NCI-H187 treated with DMSO at 0.1 percent for 48 hours (cell line): ENCODE results near the gene GNA12.

Experiments
- DNase-seq: peaks from one replicate; lab custom pipeline; 2025; lab: John Stamatoyannopoulos, UW

Gene GNA12

DNA sequence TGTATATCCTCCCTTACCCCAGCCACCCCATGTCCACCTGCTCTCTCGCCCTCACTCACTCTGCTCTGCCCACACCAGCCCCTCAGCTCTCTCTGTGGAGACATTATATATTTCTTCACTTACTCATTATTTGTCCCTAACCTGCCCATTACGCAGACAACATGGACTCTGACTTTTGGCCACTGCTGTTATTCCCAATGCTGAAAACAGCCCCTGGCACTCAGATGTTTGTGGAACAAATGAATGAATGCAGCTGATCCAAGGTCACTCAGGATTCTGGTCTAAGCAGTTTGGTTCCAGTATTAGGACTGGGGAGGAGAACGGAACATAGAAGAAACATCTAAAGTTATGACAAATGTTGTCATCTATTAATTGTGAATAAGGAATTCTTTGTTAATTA is 26.7 kb downstream of the GNA12 start:
- no peak for DNase-seq

DNA sequence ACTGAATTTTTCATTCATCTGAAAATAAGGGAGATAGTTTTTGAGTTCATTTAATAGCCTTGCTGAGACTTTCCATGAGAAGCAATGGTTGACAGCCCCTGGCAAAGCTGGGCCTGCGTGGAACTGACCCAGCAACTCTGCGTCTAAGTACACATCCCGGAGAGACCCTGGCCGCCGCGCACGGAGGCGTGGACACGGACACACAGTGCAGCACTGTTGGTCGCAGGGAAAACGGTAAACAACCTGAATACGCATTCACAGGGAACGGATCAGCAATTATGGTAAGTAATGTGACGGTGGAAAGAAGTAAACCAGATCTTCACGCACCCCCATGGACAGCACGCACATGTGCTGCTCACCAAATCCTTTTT is 28.2 kb downstream of the GNA12 start:
- DNase-seq = no peak

DNA sequence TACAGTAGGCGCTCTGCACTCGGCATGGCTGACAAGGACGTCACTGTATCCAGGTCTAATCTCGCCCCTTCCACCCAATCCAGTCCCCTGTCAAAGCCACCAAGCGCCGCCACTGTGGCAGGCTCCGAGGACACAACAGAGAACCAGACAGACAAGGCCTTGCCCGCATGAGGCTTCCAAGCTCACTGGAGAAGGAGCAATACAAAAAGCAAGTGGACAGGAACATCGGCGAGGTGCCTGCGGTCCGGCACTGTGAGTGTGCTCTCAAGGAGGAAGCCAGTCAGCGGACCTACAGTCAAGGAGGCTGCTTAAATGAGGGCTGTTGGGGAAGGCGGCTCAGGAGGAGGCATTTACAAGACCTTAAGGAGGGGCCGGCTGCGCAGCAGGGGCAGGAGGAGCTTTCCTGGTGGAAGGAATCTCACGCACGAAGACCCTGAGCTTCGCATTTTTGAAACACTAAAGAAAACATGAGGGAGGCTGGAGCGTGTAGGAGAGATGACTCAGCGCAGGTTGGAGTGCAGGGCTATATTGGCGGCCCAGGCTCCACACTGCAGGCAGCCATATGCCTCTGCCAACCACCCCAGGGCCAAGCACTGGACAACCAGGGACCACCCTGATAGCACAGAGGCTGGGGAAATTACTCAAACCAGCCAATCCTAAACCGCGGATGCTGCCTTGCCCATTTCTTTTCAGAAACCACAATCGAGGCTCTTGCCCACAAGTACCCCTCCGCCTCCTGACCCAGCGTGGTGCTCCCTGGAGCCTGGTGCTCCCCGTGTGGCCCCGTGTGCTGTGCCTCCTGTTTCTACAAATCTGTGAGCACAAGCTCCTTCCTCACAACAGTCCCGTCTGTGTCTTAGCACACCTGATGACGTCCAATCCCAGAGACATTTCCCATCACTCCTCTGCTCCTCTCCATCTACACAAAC is 28.9 kb downstream of the GNA12 start:
- no peak for DNase-seq

DNA sequence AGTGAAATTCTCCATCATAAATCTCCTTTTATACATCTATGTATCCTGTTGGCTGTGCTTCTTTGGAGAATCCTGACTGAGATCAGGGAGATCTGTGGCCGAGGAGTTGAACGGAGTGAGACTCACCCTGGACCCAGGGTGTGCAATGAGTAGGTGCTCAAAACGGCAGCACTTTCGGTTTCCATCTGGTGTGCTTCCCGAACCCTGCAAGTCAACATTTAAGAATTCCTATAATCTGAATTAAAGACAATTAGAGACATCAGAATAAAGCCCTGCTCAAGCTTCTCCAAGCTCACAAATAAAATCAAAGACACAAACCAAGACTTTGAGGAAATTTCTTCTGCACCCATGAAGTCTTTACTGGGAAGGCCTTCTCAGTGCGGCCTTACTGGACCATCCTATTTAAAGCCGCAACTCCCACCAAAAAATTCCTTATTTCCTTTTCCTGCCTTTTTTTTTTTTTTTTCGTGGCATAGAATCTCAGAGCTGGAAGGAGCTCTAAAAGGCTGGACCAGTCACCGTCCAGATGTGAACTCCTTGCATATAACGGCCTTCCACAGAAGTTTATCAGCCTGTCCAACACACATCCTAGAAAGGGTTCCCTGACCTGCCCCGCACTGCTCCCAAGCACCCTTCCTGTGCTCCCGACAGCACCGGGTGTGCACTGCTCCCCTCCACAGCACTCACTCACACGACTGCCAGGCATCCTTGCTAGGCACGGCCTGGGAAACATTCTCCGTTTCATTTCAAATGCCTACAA is 29.7 kb downstream of the GNA12 start:
- DNase-seq = no peak

DNA sequence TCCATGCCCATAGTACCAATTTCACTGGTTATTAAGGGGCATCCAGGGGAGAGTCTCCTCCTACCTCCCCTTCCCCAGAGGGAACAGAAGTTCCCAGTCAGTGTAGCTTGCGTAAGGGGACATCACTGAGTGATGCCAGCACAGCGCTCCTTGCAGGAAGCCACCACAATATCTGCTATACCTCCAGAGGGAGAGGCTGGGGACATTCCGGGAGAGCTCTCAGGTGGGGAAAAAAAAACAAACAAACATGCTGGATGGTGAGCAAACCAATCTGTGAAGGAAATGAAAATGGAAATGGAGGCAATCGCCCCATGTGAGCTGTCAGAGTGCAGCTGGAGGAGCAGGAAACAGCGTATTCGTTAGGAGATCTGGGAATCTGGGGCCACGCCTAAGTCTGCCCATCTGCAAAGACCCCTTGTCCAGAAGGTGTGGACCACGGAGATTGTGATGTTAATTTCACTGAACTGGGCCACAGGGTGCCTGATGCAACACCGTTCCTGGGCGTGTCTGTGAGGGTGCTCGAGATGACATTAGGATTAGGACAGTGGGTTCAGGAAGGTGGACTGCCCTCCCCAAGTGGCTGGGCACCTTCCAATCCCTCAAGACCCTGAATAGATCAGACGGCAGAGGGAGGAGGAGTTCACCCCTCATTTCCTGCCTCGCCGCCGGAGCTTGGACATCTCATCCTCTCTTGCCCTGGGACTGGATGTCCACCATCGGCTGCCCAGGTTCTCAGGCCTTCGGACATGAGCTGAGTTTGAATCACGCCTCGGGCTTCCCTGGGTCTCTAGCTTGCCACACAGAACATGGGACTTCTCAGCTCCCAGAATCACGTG is 30.5 kb downstream of the GNA12 start:
- no peak for DNase-seq

DNA sequence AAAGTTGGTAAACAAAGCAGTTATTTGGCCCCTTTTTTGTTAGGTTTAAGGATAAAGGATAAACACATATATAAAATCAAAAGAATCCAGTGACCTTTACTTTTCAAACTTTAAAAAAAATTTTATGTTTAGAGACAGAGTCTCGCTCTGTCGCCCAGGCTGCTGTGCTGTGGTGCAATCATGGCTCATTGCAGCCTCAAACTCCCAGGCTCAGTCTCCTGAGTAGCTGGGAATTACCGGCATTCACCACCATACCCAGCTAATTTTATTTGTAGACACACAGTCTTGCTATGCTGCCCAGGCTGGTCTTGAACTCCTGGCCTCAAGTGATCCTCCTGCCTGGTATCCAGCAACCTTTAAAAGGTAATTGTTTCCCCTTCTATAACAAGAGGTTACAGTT is 31.3 kb downstream of the GNA12 start:
- DNase-seq = no peak

DNA sequence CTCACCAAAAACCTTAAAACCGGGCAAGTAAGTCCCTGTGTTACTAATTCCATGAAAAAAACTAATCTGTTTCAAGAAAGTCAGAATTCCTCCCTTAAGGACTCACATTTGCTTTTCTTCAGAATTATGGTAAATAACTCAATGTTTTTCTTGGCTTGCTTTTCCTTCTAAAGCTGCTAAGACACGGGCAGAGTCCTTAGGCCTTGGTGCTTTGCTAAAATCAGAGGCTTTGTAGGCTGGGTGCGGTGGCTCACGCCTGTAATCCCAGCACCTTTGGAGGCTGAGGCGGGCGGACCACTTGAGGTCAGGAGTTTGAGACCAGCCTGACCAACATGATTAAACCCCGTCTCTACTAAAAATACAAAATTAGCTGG is 32.0 kb downstream of the GNA12 start:
- DNase-seq = no peak

DNA sequence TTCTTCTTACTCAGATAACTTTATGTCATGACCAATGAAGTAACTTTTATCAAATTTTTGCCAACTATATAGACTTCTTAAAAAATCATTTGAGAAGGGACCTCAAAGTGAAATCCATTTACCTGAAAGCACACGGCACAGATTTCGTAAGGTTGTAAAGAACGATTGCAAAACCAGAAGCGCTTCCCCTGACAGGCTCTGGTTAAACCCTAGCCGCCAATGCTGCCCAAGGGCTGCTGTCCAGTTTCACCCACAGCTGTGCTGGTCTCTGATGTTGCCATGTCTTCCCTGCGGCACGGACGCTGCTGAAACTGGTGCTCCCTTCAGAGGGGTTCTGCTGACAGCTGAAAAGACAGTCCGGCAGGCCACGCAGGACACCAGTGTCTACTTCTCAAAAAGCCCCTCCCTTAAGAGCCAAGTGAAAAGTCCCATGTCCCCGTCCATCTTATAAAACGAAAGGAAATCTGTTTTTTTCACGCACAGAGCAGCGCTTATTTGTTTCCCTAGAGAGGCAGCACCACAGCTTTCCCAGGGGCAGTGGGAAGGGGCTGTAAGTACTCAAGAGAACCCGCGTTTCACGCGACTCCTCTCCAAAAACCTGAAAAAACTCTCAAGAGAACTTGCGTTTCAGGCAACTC is 32.5 kb downstream of the GNA12 start:
- no peak for DNase-seq

DNA sequence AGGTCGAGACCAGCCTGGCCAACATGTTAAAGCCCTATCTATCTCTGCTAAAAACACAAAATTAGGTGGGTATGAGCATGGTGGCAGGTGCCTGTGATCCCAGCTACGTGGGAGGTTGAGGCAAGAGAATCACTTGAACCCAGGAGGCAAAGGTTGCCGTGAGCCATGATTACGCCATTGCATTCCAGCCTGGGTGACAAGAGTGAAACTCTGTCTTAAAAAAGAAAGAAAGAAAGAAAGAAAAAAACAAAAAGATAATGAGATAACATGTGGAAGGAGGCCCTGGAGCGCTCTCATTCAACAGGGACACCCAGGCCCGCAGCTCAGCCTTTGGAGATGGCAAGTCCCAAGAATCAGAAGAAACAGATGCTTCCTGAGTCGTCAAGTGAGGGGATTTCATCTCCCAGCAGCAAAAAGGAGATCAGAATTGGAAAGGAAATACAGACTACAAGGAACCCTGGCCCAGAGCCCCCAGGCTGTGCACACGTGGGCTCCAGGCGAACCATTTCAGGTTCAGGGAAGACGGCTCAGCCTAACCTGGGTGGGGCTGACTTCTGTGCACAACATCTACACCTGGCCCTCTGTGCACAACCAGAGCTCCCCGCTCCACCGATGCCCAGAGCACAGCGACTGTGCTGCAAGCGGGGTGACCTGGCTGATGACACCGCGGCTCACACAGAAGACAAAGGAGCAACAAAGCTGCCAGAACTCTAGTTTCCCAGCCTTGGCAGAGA is 33.3 kb downstream of the GNA12 start:
- DNase-seq = no peak

DNA sequence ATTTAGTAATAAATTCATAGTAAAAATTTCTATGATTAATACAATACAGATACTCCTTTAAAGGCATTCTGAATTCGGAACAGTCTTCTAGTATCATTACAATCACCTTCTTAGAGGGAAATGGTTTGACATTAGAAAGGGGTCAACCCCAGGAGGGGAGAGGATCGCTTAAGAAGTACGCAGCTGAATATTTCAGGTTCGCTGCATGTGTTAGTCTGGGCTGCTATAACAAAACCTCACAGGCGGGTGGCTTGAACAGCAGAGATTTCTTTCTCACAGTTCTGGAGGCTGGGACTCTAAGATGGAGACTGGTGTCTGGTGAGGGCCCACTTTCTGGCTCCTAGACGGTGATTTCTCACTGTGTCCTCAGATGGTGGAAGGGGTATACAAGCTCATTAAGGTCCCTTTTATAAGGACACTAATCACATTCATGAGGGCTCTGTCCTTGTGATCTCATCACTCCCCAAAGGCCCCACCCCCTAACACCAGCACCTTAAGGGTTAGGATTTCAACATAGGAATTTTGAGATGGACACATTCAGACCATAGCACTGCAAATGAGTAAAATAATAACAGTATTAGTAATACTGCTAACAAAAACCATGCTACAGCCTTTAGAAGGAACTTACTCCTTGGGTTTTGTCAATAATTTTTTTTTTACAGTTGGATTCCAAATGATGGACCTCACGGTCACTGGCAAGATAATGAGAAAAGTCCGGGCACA is 34.0 kb downstream of the GNA12 start:
- DNase-seq = no peak

DNA sequence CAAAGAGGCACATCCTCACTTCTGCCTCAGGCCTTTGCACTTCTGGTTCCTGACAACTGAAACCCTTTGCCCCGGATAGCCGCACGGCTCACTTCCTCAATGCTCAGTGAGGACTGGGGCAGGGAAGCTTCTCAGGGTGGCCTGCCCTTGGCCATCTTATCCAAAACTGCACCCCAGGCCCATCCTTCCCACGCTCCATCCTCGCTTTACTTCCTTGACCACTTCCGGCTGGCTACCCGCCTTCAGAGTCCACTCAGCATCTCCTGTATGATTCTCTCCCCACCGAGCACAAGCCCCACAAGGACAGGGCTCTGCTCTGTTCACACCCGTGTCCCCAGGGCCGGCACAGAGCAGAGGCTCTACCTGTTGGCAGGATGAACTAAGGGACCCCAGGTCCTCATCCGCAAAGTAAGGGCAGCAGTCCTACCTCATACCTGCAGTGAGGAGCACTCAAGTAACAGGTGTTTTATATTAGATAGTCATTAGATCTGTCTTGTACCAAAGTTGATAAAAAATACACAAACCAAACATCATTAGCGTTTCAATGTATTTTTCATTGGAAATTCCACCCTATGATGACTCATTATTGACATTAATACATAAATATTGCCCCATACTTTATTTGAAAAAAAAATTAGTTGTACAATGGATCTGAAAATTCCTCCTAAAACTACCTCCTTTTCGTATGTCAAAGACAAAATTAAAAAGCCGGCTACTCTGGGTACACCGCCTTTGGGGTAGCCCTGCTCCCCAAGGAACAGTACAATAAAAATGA is 35.0 kb downstream of the GNA12 start:
- no peak for DNase-seq

DNA sequence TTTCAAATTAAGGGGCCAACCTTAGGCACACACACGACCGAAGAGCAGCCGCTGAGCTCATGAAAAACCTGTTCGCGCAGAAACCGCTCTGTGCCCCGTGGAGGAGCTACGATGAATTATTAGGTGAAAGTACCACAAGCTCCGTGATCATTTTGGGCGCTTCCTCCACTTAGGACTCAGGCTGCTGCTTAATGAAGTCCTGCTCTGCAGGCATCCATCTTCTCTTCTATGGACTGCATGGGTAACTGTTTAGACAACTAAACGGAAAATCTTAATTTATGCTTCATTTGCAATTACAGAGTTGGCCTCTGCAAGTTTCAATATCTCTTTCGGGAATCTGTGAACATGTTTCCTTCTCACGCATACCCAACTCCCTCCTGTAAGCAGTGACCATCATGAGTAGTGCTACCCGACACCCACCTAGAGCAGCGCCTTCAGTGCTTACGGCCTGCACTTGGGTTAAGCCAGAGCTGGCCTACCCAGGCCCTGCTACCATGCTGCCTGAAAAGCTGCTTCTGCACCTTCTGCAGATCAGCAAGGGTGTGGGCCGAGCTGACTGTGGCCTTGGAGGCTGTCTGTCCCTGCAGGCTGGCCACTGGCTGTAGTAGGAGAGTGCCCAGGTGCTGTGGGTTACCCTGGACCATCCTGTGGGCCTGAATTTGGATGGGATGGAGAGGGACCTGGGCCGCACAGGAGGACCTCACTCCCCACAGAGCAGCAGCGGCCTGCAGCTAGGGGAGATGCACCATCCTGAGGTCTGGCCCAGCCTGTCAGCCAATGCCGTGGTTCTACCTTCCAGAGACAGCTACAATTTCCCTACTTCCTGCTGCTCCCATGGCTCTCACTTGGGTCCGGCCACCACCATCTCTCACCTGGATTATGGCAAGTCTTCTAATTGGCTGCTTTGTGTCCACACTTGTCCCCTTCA is 36.0 kb downstream of the GNA12 start:
- no peak for DNase-seq

DNA sequence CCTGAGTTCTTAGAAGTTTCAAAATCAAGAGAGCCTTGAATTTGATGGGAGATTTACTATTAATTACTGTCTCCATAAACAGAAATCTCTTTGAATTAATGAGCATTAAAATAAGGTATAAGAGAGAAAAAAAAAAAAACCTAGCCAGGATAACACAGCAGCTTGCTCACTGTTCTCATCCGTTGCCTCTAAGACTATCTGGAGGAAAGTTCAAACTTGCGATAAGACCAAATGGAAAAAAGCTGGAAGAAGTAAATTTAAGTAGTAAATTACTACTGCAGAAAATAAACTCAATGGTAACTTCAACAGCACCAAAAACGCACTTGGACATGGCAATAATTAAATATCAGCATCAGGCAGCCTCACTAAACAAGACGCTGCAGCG is 36.7 kb downstream of the GNA12 start:
- DNase-seq = no peak

DNA sequence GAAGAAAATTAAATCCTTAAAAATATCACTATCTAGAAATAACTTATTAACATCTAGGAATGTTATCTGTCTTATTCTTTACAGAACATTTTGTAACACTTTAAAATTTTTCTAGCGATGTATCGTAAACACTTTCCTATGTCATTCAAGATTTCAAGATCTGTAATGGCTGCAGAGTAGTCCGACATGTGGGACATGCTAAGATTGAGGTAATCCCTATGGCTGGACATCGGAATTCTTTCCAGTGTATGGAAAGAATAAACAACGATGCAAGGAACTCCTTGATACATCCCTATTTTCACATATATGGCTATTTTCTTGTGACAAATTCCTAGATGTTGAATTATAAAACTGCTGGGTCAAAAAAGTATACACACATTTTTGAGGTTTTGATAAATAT is 37.5 kb downstream of the GNA12 start:
- DNase-seq = no peak

DNA sequence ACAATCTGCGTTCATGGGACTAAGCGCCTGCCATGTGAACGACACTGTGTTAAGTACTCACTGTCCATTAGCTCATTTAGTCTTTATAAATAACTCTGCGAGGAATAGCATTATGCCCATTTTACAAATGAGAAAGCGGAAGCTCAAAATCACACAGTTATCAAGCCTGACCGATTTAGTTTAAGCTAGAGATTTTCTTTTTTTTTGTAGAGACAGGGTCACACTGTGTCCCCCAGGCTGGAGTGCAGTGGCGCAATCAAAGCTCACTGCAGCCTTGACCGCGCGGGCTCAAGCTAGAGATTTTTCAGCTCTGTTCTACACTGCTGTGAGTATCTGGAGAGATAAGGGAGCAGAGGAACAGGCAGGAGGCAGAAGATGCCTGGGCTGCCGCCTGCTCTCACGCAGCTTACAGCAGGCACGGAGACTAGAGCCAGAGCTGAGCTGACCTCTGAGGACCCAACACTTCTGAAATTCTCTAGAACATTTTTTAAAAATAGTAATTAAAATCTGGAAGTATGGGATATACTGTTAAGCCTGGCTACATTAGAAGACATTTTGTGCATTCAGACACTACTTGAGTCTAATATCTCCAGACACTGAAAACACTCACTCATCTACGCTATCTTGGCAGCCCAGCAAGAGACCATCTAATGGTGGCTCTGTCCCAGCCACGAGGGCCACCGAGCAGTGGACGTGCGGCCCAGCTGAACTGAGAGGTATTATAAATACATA is 38.7 kb downstream of the GNA12 start:
- no peak for DNase-seq

DNA sequence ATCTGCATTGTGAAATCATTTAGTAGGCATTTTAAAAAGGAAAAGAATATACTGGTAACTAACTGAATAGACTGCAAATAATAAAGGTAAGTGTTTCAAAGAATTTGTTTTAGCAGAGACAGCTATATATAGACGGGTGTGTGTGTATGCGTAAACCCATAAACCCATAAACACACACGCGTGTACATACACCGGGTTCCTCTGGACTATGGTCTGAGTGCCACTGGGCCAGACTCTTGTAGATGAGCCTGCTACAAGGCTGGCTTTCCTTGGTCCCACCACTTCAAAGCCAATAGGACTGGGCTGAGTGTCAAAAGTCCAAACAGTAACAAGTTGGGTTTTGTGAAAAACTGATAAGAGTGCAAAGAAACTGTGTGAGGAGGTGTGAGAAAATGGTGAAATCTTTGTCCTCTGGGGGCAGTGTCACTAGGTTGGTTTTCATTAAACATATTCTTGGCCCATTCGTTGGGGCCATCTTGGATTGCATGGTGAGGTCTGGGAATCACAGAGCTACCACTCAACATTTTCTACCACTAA is 39.8 kb downstream of the GNA12 start:
- no peak for DNase-seq

DNA sequence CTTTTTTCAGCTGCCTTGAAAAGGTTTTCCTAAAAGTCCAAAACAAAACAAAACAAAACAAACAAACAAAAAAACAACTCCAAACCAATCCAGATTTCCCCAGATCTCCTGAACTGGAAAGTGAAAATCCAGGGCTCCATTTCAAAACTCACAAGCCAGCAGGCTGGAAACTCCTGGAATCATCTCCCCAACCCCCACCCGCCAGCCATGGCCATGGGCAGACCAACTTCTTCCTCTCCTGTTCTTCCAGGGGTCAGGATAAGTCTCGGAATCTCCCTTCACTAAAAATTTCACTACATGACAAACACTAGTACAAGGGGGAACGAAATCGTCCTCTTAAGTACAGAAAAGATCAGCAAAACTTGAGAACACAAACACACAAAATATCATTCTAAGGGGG is 40.4 kb downstream of the GNA12 start:
- no peak for DNase-seq

DNA sequence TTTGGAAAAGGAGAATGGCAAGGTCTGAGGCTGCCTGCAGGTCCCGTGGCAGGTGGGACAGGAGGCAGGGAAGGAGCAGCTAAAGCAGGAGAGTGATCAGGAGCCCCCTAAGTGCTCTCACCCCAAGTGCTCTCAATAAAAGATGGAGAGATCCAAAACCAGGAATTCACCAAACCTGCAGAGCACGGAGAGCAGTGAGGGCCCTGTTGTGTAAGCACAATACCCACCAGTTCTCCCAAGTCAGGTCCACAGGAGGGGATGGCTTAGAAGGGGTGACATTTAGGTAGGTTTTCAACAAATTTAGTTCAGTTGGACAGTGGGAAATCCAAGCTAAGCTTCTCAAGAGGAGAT is 40.8 kb downstream of the GNA12 start:
- no peak for DNase-seq
